GM12878 (cell line): ENCODE data around the gene HSFX3.
"Not testable (repeated sequence)": the region's sequence is repeated elsewhere in the genome, so short reads cannot be mapped to it uniquely, and the experiment has no call there.

Experiments used
- ATF2 ChIP-seq: IDR thresholded peaks from 2 replicates; pipeline ENCODE4 v1.6.1; 2012; ENCODE audit warnings: low read length, inconsistent platforms
- CTCF ChIP-seq, 3 experiments: IDR thresholded peaks in 2 of 3; conservative IDR thresholded peaks in 1 of 3; 2 replicates each; pipeline ENCODE4 v1.5.1; 2011; ENCODE audit warnings: low read depth in 3 of 3, low read length in 3 of 3, mild to moderate bottlenecking in 3 of 3, control low read depth in 2 of 3, moderate library complexity in 2 of 3, inconsistent platforms in 1 of 3, mixed read lengths in 1 of 3; ENCODE audit not compliant: control insufficient read depth in 2 of 3, insufficient read depth in 1 of 3; ENCODE audit errors: extremely low read depth in 1 of 3
- E2F8 ChIP-seq: fragments of 450-650 bp; IDR thresholded peaks from 2 replicates; pipeline ENCODE4 v1.6.1; 2018; ENCODE audit warnings: mild to moderate bottlenecking, low read depth, moderate library complexity; ENCODE audit not compliant: partially characterized antibody
- EGR1 ChIP-seq, 2 experiments: IDR thresholded peaks; 1 replicate in 1 of 2; 2 replicates in 1 of 2; pipeline ENCODE4 v1.6.1; 2011 to 2012; ENCODE audit warnings: low read depth in 2 of 2, low read length in 2 of 2, borderline replicate concordance in 1 of 2, mild to moderate bottlenecking in 1 of 2, moderate library complexity in 1 of 2
- EZH2 ChIP-seq: IDR thresholded peaks from 2 replicates; pipeline ENCODE4 v1.6.1; 2012; ENCODE audit warnings: low read depth, mild to moderate bottlenecking, control low read depth, inconsistent platforms, low read length, borderline replicate concordance; ENCODE audit not compliant: control insufficient read depth
- JUND ChIP-seq: IDR thresholded peaks from 2 replicates; pipeline ENCODE4 v1.6.1; 2012; ENCODE audit warnings: low read depth, mild to moderate bottlenecking, low read length, improper control_type of control experiment, moderate library complexity
- MAX ChIP-seq: IDR thresholded peaks from 2 replicates; pipeline ENCODE4 v1.6.1; 2012; ENCODE audit warnings: low read depth, low read length, improper control_type of control experiment
- POLR2A ChIP-seq: IDR thresholded peaks from 2 replicates; pipeline ENCODE4 v1.6.1; 2011; ENCODE audit warnings: low read depth, mild to moderate bottlenecking, low read length
- SP1 ChIP-seq: IDR thresholded peaks from one replicate; pipeline ENCODE4 v1.6.1; 2011; ENCODE audit warnings: low read depth, low read length
- SUZ12 ChIP-seq: fragments of 200-600 bp; sonication (generic); IDR thresholded peaks from one replicate; pipeline ENCODE4 v1.6.1; 2018; ENCODE audit warnings: antibody characterized with exemption, mild to moderate bottlenecking; ENCODE audit not compliant: unreplicated experiment
- TAF1 ChIP-seq: IDR thresholded peaks from 2 replicates; pipeline ENCODE4 v1.6.1; 2011; ENCODE audit warnings: mild to moderate bottlenecking, low read depth, low read length, borderline replicate concordance
- ZNF687 ChIP-seq: fragments of 450-650 bp; IDR thresholded peaks from 2 replicates; pipeline ENCODE4 v1.6.1; 2017; ENCODE audit warnings: mild to moderate bottlenecking, moderate library complexity
- ZZZ3 ChIP-seq: IDR thresholded peaks from 2 replicates; pipeline ENCODE4 v1.6.1; 2011; ENCODE audit warnings: low read depth; ENCODE audit not compliant: control insufficient read depth, insufficient read length

- not testable (repeated sequence) for TF ChIP-seq EZH2; ZZZ3; MAX; CTCF (IDR thresholded peaks at IDR 0.05 in 2 of 3, conservative IDR thresholded peaks at IDR 0.05 in 1 of 3; ENCODE audit: control insufficient read depth in 2 of 3, extremely low read depth in 1 of 3, insufficient read depth in 1 of 3, low read depth in 3 of 3, low read length in 3 of 3); SP1; POLR2A; E2F8; ZNF687; SUZ12; EGR1 (IDR thresholded peaks at IDR 0.05; ENCODE audit: borderline replicate concordance in 1 of 2, low read depth in 2 of 2, low read length in 2 of 2); JUND; ATF2; TAF1
Observed at GRCh38 chrX:149546962-149547361, 2.8 kb downstream of the HSFX3 start.
